ENCODE results near the gene AKAP12.

The AKAP12 gene

GRCh38 chr6:151309619-151310018 is 69.9 kb downstream of the AKAP12 start:
- TF ChIP-seq NFIC (IDR thresholded peaks at IDR 0.05) (no peak), YY1 (IDR thresholded peaks at IDR 0.05; ENCODE audit: low read depth) (no peak), CEBPB (IDR thresholded peaks at IDR 0.05) (no peak), MAX (IDR thresholded peaks at IDR 0.05) (no peak), TEAD4 (IDR thresholded peaks at IDR 0.05) (no peak), TCF12 (IDR thresholded peaks at IDR 0.05; ENCODE audit: low read depth) (no peak), EGR1 (IDR thresholded peaks at IDR 0.05) (no peak)

GRCh38 chr6:151310279-151310678 is 70.5 kb downstream of the AKAP12 start:
- TF ChIP-seq ZBTB7A (IDR thresholded peaks at IDR 0.05; ENCODE audit: low read depth) = no peak
- TF ChIP-seq NFIC (IDR thresholded peaks at IDR 0.05) = no peak
- no peak for TF ChIP-seq YY1 (IDR thresholded peaks at IDR 0.05; ENCODE audit: low read depth)
- TF ChIP-seq EP300 (IDR thresholded peaks at IDR 0.05; ENCODE audit: borderline replicate concordance) = no peak
- TF ChIP-seq TCF12 (IDR thresholded peaks at IDR 0.05; ENCODE audit: low read depth) = no peak
- no peak for TF ChIP-seq MAX (IDR thresholded peaks at IDR 0.05)
- TF ChIP-seq RAD21 (IDR thresholded peaks at IDR 0.05; ENCODE audit: low read depth) = no peak
- no peak for TF ChIP-seq REST (IDR thresholded peaks at IDR 0.05; ENCODE audit: low read depth)
- TF ChIP-seq USF1 (IDR thresholded peaks at IDR 0.05) = no peak
- TF ChIP-seq CREB1 (IDR thresholded peaks at IDR 0.05; ENCODE audit: low read depth) = no peak
- no peak for TF ChIP-seq EGR1 (IDR thresholded peaks at IDR 0.05)
- TF ChIP-seq FOXM1 (IDR thresholded peaks at IDR 0.05; ENCODE audit: borderline replicate concordance, low read depth) = no peak
- TF ChIP-seq TAF1 (IDR thresholded peaks at IDR 0.05; ENCODE audit: low read depth) = no peak
- no peak for TF ChIP-seq CEBPB (IDR thresholded peaks at IDR 0.05)
- TF ChIP-seq TEAD4 (IDR thresholded peaks at IDR 0.05) = no peak

GRCh38 chr6:151310852-151311767 is 71.3 kb downstream of the AKAP12 start:
- no peak for TF ChIP-seq CEBPB (IDR thresholded peaks at IDR 0.05)
- TF ChIP-seq ZBTB7A (IDR thresholded peaks at IDR 0.05; ENCODE audit: low read depth) = no peak
- TF ChIP-seq FOXM1 (IDR thresholded peaks at IDR 0.05; ENCODE audit: borderline replicate concordance, low read depth) = no peak
- no peak for TF ChIP-seq USF1 (IDR thresholded peaks at IDR 0.05)
- TF ChIP-seq EP300 (IDR thresholded peaks at IDR 0.05; ENCODE audit: borderline replicate concordance) = no peak
- TF ChIP-seq MAX (IDR thresholded peaks at IDR 0.05) = no peak
- no peak for TF ChIP-seq EGR1 (IDR thresholded peaks at IDR 0.05)
- no peak for TF ChIP-seq RAD21 (IDR thresholded peaks at IDR 0.05; ENCODE audit: low read depth)
- no peak for TF ChIP-seq REST (IDR thresholded peaks at IDR 0.05; ENCODE audit: low read depth)
- no peak for TF ChIP-seq TAF1 (IDR thresholded peaks at IDR 0.05; ENCODE audit: low read depth)
- TF ChIP-seq NFIC (IDR thresholded peaks at IDR 0.05) = no peak
- TF ChIP-seq TEAD4 (IDR thresholded peaks at IDR 0.05) = no peak
- no peak for TF ChIP-seq TCF12 (IDR thresholded peaks at IDR 0.05; ENCODE audit: low read depth)
- TF ChIP-seq YY1 (IDR thresholded peaks at IDR 0.05; ENCODE audit: low read depth) = no peak
- no peak for TF ChIP-seq CREB1 (IDR thresholded peaks at IDR 0.05; ENCODE audit: low read depth)

GRCh38 chr6:151313066-151313491 is 73.3 kb downstream of the AKAP12 start:
- no peak for TF ChIP-seq REST (IDR thresholded peaks at IDR 0.05; ENCODE audit: low read depth)
- no peak for TF ChIP-seq TEAD4 (IDR thresholded peaks at IDR 0.05)
- TF ChIP-seq CEBPB (IDR thresholded peaks at IDR 0.05) = peak; percentile 61
- TF ChIP-seq USF1 (IDR thresholded peaks at IDR 0.05) = peak; percentile 90
